ENCODE measurements around the gene CRPPA.

CRPPA gene

DNA sequence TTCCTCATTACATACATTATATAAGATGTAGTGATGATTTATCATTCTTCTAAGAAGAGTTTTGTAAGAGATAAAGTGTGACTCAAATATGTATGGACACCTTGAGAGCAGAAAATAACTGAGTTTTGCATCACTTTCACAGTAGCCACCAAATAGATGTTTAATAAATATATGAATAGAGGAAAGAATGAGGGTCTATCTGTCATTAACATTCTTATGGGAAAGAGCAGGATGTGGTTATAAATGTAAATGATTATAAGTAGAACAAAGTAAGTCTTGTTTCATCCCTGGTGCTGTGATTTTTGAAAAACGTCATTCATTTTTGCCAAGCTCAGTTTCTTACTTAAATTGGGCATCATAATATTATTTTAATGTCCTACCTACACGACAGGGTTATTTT, 15.0 kb upstream of the CRPPA start:
- in situ Hi-C loops (cut with HindIII; ENCODE audit: low sequenced_read_pairs): no loop called here
- TF ChIP-seq, protein P1, sequence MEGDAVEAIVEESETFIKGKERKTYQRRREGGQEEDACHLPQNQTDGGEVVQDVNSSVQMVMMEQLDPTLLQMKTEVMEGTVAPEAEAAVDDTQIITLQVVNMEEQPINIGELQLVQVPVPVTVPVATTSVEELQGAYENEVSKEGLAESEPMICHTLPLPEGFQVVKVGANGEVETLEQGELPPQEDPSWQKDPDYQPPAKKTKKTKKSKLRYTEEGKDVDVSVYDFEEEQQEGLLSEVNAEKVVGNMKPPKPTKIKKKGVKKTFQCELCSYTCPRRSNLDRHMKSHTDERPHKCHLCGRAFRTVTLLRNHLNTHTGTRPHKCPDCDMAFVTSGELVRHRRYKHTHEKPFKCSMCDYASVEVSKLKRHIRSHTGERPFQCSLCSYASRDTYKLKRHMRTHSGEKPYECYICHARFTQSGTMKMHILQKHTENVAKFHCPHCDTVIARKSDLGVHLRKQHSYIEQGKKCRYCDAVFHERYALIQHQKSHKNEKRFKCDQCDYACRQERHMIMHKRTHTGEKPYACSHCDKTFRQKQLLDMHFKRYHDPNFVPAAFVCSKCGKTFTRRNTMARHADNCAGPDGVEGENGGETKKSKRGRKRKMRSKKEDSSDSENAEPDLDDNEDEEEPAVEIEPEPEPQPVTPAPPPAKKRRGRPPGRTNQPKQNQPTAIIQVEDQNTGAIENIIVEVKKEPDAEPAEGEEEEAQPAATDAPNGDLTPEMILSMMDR (IDR thresholded peaks at IDR 0.05; ENCODE audit: low read depth, low read length, missing control alignments): no peak
- no peak for DNase-seq (ENCODE audit: low read depth)
- no peak overlapping the region for H3K4me3 ChIP-seq (ENCODE audit: low read depth, low read length)

GRCh38 chr7:16433568-16434122, 12.3 kb upstream of the CRPPA start:
- no peak for DNase-seq (ENCODE audit: low read depth)
- TF ChIP-seq, protein P1 (IDR thresholded peaks at IDR 0.05; ENCODE audit: low read depth, low read length, missing control alignments): no peak
- in situ Hi-C loops (cut with HindIII; ENCODE audit: low sequenced_read_pairs): no loop called here
- no peak overlapping the region for H3K4me3 ChIP-seq (ENCODE audit: low read depth, low read length)

GRCh38 chr7:16432425-16432731, 11.0 kb upstream of the CRPPA start:
- in situ Hi-C loops (cut with HindIII; ENCODE audit: low sequenced_read_pairs): no loop called here

GRCh38 chr7:16431646-16432424, 10.5 kb upstream of the CRPPA start:
- no peak overlapping the region for H3K4me3 ChIP-seq (ENCODE audit: low read depth, low read length)
- in situ Hi-C loops (cut with HindIII; ENCODE audit: low sequenced_read_pairs): no loop called here
- no peak for DNase-seq (ENCODE audit: low read depth)
- TF ChIP-seq, protein P1 (IDR thresholded peaks at IDR 0.05; ENCODE audit: low read depth, low read length, missing control alignments): peak; percentile 4

More at GRCh38 chr7:16432425-16432731, 11.0 kb upstream of the CRPPA start:
- no peak for DNase-seq (ENCODE audit: low read depth)
- H3K4me3 ChIP-seq (ENCODE audit: low read depth, low read length): no peak overlapping the region
- TF ChIP-seq, protein P1 (IDR thresholded peaks at IDR 0.05; ENCODE audit: low read depth, low read length, missing control alignments): no peak

GRCh38 chr7:16430133-16430532, 8.8 kb upstream of the CRPPA start:
- TF ChIP-seq, protein P1 (IDR thresholded peaks at IDR 0.05; ENCODE audit: low read depth, low read length, missing control alignments): no peak
- in situ Hi-C loops (cut with HindIII; ENCODE audit: low sequenced_read_pairs): no loop called here
- DNase-seq (ENCODE audit: low read depth): no peak
- H3K4me3 ChIP-seq (ENCODE audit: low read depth, low read length): no peak overlapping the region

GRCh38 chr7:16428672-16429071, 7.3 kb upstream of the CRPPA start:
- no peak overlapping the region for H3K4me3 ChIP-seq (ENCODE audit: low read depth, low read length)
- DNase-seq (ENCODE audit: low read depth): no peak
- TF ChIP-seq, protein P1 (IDR thresholded peaks at IDR 0.05; ENCODE audit: low read depth, low read length, missing control alignments): no peak
- in situ Hi-C loops (cut with HindIII; ENCODE audit: low sequenced_read_pairs): no loop called here
